Hepatocyte (in vitro differentiated cells): ENCODE data around the gene THSD7B. TPM values are rescaled to one million over a fixed set of nuclear protein-coding genes. Genes with fewer than 3 reads are reported as not detected.

ENCODE experiments used
- DNase-seq: peaks from one replicate; pipeline ENCODE4 v3.0.0-alpha.2; 2016; ENCODE audit warnings: low spot score
- H2AFZ ChIP-seq: fragments of 200-600 bp; sonication (generic); 2 replicates; pipeline ENCODE4 v1.6.0; 2016; ENCODE audit warnings: antibody characterized with exemption, mild to moderate bottlenecking
- H3K27ac ChIP-seq: fragments of 200-600 bp; sonication (generic); 2 replicates; pipeline ENCODE4 v1.5.1; 2016; ENCODE audit warnings: mild to moderate bottlenecking
- H3K27me3 ChIP-seq: fragments of 200-600 bp; sonication (generic); 2 replicates; pipeline ENCODE4 v1.6.1; 2016
- H3K36me3 ChIP-seq: fragments of 200-600 bp; sonication (generic); replicated peaks from 2 replicates; pipeline ENCODE4 v1.5.1; 2016; ENCODE audit warnings: low read depth; ENCODE audit not compliant: insufficient read depth
- H3K4me1 ChIP-seq: fragments of 200-600 bp; sonication (generic); 2 replicates; pipeline ENCODE4 v1.5.1; 2016; ENCODE audit warnings: mild to moderate bottlenecking, moderate library complexity; ENCODE audit not compliant: insufficient read depth
- H3K4me2 ChIP-seq: fragments of 200-600 bp; sonication (generic); 2 replicates; pipeline ENCODE4 v1.6.0; 2016
- H3K4me3 ChIP-seq: fragments of 200-600 bp; sonication (generic); 2 replicates; pipeline ENCODE4 v1.5.1; 2016; ENCODE audit warnings: mild to moderate bottlenecking
- H3K79me2 ChIP-seq: fragments of 200-600 bp; sonication (generic); 2 replicates; pipeline ENCODE4 v1.6.0; 2017; ENCODE audit warnings: mild to moderate bottlenecking
- H3K9me2 ChIP-seq: fragments of 200-600 bp; sonication (generic); replicated peaks from 2 replicates; pipeline ENCODE4 v1.6.0; 2017; ENCODE audit warnings: mild to moderate bottlenecking; ENCODE audit not compliant: insufficient read depth
- H3K9me3 ChIP-seq: fragments of 200-600 bp; sonication (generic); 2 replicates; pipeline ENCODE4 v1.5.1; 2016; ENCODE audit warnings: low read depth, mild to moderate bottlenecking
- H4K20me1 ChIP-seq: fragments of 200-600 bp; sonication (generic); 2 replicates; pipeline ENCODE4 v1.6.0; 2016; ENCODE audit warnings: mild to moderate bottlenecking; ENCODE audit not compliant: insufficient read depth, poor library complexity, severe bottlenecking
- EZH2 ChIP-seq: fragments of 200-600 bp; sonication (generic); IDR thresholded peaks from 2 replicates; pipeline ENCODE4 v1.6.1; 2016; ENCODE audit warnings: antibody characterized with exemption, mild to moderate bottlenecking, borderline replicate concordance
- EZH2phosphoT487 ChIP-seq: fragments of 200-600 bp; sonication (generic); IDR thresholded peaks from one replicate; pipeline ENCODE4 v1.6.1; 2018; ENCODE audit warnings: antibody characterized with exemption, mild to moderate bottlenecking, low read depth, moderate library complexity; ENCODE audit not compliant: unreplicated experiment, severe bottlenecking
- WGBS: methylation state at CpG from one replicate; pipeline ENCODE4 v1.1.6; 2016; ENCODE audit warnings: low lambda C conversion rate; ENCODE audit errors: missing lambda C conversion rate; 5-methylcytosine and 5-hydroxymethylcytosine counted together
- polyA plus RNA-seq: library from polyadenylated mRNA; unstranded; fragments of >200 nt; fragmentation: Nextera tagmentation; extraction: Ambion mirVana; gene quantifications from 2 replicates; pipeline ENCODE4 v1.2.1, GENCODE V29; 2016
- total RNA-seq: library from RNA; depleted of rRNA; stranded (reverse); fragments of >200 nt; gene quantifications from 2 replicates; pipeline ENCODE4 v1.2.3, GENCODE V29; 2014
- TF ChIP-seq, protein P1 (sequence below): fragments of 200-600 bp; sonication (generic); IDR thresholded peaks from 2 replicates; pipeline ENCODE4 v1.5.1; 2016; ENCODE audit warnings: antibody characterized with exemption, mild to moderate bottlenecking; ENCODE audit not compliant: poor library complexity

THSD7B gene
- total and polyA plus RNA-seq, 2 experiments from 2014 or later, result 0.48 to 5.7 TPM

DNA sequence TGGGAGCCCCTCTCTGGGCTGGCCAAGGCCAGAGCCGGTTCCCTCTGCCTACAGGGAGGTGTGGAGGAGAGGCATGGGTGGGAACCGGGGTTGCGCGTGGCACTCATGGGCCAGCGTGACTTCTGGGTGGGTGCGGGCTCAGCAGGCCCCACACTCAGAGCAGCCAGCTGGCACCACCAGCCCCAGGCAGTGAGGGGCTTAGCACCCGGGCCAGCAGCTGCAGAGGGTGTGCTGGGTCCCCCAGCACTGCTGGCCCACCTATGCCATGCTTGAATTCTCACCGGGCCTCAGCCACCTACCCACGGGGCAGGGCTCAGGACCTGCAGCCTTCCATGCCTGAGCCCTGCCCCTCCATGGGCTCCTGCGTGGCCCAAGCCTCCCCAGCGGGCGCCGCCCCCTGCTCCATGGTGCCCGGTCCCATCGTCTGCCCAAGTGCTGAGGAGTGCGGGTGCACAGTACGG, 950.4 kb downstream of the THSD7B start:
- Histone ChIP-seq H3K9me3 (no peaks in the 10 kb centered on the region), H3K4me2 (no peak overlapping the region), H3K36me3 (no peaks in the 10 kb centered on the region), H3K27me3 (no peaks in the 10 kb centered on the region), H3K4me1 (no peaks in the 10 kb centered on the region), H4K20me1 (no peaks in the 10 kb centered on the region), H2AFZ (no peak overlapping the region), H3K27ac (no peak overlapping the region), H3K9me2 (no peaks in the 10 kb centered on the region), H3K79me2 (no peaks in the 10 kb centered on the region), H3K4me3 (no peak overlapping the region)
- TF ChIP-seq EZH2, result no peak
- no peak for TF ChIP-seq EZH2phosphoT487
- TF ChIP-seq, protein P1, sequence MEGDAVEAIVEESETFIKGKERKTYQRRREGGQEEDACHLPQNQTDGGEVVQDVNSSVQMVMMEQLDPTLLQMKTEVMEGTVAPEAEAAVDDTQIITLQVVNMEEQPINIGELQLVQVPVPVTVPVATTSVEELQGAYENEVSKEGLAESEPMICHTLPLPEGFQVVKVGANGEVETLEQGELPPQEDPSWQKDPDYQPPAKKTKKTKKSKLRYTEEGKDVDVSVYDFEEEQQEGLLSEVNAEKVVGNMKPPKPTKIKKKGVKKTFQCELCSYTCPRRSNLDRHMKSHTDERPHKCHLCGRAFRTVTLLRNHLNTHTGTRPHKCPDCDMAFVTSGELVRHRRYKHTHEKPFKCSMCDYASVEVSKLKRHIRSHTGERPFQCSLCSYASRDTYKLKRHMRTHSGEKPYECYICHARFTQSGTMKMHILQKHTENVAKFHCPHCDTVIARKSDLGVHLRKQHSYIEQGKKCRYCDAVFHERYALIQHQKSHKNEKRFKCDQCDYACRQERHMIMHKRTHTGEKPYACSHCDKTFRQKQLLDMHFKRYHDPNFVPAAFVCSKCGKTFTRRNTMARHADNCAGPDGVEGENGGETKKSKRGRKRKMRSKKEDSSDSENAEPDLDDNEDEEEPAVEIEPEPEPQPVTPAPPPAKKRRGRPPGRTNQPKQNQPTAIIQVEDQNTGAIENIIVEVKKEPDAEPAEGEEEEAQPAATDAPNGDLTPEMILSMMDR, result no peak
- DNase-seq, result no peak
- WGBS, result 86% methylated on average over 17 of the region's 17 CpGs

DNA sequence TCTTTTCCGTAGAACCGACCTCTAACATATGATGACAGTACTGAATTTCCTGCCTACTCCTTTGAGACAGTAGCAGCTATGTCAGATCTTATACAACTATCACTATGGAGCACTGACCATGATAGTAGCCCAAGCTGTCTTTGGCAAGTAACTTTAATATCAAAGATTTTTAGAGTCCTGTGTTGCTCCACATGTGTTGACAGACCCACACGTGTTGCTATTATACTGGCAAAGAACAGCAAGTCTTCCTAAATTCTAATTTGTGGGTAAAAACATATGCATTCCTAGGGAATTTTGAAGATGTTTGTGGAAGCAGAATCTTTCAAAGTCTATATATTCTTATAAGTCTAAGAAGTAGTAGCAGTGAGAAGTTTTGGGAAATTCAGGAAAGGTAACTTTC, 953.4 kb downstream of the THSD7B start:
- no peaks in the 10 kb centered on the region for H3K9me2 ChIP-seq
- no peaks in the 10 kb centered on the region for H4K20me1 ChIP-seq
- H2AFZ ChIP-seq, result no peak overlapping the region
- 92% methylated on average over 3 of the region's 3 CpGs for WGBS
- H3K9me3 ChIP-seq, result no peaks in the 10 kb centered on the region
- no peak overlapping the region for H3K4me2 ChIP-seq
- no peaks in the 10 kb centered on the region for H3K79me2 ChIP-seq
- TF ChIP-seq, protein P1, result no peak
- TF ChIP-seq EZH2phosphoT487, result no peak
- no peak for TF ChIP-seq EZH2
- no peak overlapping the region for H3K4me3 ChIP-seq
- no peaks in the 10 kb centered on the region for H3K27me3 ChIP-seq
- H3K4me1 ChIP-seq, result no peaks in the 10 kb centered on the region
- no peaks in the 10 kb centered on the region for H3K36me3 ChIP-seq
- no peak overlapping the region for H3K27ac ChIP-seq
- DNase-seq, result no peak

DNA sequence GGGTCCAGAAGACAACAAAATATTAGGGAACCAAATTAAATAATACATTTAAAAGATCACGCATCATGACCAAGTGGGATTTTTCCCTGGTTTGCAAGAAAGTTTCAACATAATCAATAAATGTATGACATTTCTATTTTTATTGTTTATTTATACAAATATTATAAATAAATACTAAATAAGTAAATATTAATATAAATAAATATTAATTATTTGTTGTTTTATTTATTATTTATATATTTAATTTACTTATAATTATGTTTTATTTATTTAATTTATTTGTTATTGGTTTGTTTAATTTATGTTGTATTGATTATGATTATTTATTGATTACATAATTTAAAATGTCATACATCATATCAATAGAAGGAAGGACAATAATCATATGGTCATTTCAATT, 956.4 kb downstream of the THSD7B start:
- Histone ChIP-seq H3K9me3 (no peaks in the 10 kb centered on the region), H3K79me2 (no peaks in the 10 kb centered on the region), H3K27me3 (no peaks in the 10 kb centered on the region), H3K27ac (no peak overlapping the region), H3K9me2 (no peaks in the 10 kb centered on the region), H3K4me2 (no peak overlapping the region), H3K4me3 (no peak overlapping the region), H4K20me1 (no peaks in the 10 kb centered on the region), H2AFZ (no peak overlapping the region), H3K36me3 (no peaks in the 10 kb centered on the region), H3K4me1 (no peaks in the 10 kb centered on the region)
- TF ChIP-seq EZH2 (no peak), EZH2phosphoT487 (no peak)
- TF ChIP-seq, protein P1, result no peak
- DNase-seq, result no peak
- 97% methylated on average over 1 of the region's 1 CpG for WGBS

DNA sequence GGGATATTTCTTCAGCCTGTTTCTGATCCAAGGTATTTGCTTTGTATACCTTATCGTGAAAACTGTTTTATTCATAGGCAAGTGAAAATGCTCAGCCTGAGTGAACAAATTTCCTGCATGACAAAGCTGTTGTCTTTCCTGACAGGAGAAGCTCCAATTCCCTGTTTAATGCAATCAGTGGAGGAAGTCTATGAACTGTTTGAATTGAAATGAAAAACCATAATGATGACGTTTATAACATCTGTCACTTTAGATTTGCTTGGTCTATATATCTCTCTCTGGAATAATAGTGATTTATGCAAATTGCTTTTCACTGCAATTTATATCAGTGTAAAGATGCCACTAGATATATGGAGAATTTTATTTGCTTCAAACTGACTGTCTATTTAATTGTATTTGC, 959.6 kb downstream of the THSD7B start:
- Histone ChIP-seq H3K9me3 (no peaks in the 10 kb centered on the region), H3K36me3 (no peaks in the 10 kb centered on the region), H3K4me2 (no peak overlapping the region), H3K9me2 (no peaks in the 10 kb centered on the region), H3K4me1 (no peaks in the 10 kb centered on the region), H3K27ac (no peak overlapping the region), H3K27me3 (no peaks in the 10 kb centered on the region), H2AFZ (no peak overlapping the region), H4K20me1 (no peaks in the 10 kb centered on the region), H3K79me2 (no peaks in the 10 kb centered on the region), H3K4me3 (no peak overlapping the region)
- 75% methylated on average over 2 of the region's 2 CpGs for WGBS
- no peak for DNase-seq
- no peak for TF ChIP-seq EZH2phosphoT487
- TF ChIP-seq EZH2, result no peak
- TF ChIP-seq, protein P1, result no peak
